ENCODE results near the gene ELMO2.

DNA sequence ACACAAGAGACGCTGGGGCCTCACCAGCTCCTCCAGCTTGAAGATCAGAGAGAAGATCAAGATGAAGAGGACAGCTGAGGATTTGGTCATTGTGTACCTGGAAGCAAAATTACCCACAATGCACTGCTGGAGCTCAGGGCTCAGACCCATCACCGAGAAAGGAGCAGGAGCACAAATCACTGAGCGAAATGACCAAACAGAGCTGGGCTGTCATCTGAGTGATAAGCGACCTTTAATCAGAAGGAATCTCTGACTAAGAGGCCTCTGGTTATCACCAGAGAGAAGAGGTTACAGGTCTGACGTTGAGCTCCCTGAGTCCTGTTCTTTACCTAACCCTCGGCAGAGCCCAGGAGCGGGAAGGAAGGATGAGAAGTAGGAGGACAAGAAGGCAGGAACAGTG is 50.6 kb downstream of the ELMO2 start:
- TF ChIP-seq, protein P1, sequence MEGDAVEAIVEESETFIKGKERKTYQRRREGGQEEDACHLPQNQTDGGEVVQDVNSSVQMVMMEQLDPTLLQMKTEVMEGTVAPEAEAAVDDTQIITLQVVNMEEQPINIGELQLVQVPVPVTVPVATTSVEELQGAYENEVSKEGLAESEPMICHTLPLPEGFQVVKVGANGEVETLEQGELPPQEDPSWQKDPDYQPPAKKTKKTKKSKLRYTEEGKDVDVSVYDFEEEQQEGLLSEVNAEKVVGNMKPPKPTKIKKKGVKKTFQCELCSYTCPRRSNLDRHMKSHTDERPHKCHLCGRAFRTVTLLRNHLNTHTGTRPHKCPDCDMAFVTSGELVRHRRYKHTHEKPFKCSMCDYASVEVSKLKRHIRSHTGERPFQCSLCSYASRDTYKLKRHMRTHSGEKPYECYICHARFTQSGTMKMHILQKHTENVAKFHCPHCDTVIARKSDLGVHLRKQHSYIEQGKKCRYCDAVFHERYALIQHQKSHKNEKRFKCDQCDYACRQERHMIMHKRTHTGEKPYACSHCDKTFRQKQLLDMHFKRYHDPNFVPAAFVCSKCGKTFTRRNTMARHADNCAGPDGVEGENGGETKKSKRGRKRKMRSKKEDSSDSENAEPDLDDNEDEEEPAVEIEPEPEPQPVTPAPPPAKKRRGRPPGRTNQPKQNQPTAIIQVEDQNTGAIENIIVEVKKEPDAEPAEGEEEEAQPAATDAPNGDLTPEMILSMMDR (IDR thresholded peaks at IDR 0.05), result no peak
- no peak for TF ChIP-seq POLR2A (IDR thresholded peaks at IDR 0.05)
